Esophagus muscularis mucosa (tissue), 4 donors: ENCODE data around the gene STOX1. TPM values are rescaled to one million over a fixed set of nuclear protein-coding genes. Genes with fewer than 3 reads are reported as not detected.

Experiments
- DNase-seq: peaks from one replicate; pipeline ENCODE4 v3.0.0-alpha.2; 2017; ENCODE audit errors: extremely low spot score
- H3K27ac ChIP-seq, 4 donors: fragments of 200-600 bp; sonication (generic); replicated peaks in 1 of 4; 1 replicate in 3 of 4; 2 replicates in 1 of 4; pipeline ENCODE4 v1.5.1; 2016 to 2019; ENCODE audit warnings: mild to moderate bottlenecking in 1 of 4
- H3K27me3 ChIP-seq, 4 donors: fragments of 200-600 bp; sonication (generic); one replicate each; pipeline versions ENCODE4 v1.5.1 to v1.6.0; 2016 to 2019
- H3K36me3 ChIP-seq, 4 donors: fragments of 200-600 bp; sonication (generic); one replicate each; pipeline ENCODE4 v1.5.1; 2016 to 2019
- H3K4me1 ChIP-seq, 4 donors: fragments of 200-600 bp; sonication (generic); one replicate each; pipeline ENCODE4 v1.5.1; 2016 to 2019
- H3K4me3 ChIP-seq, 4 donors: fragments of 200-600 bp; sonication (generic); 1 replicate in 2 of 4; 2 replicates in 2 of 4; pipeline ENCODE4 v1.5.1; 2016 to 2019; ENCODE audit warnings: mild to moderate bottlenecking in 4 of 4, moderate library complexity in 1 of 4
- H3K9me3 ChIP-seq, 4 donors: fragments of 200-600 bp; sonication (generic); 1 replicate in 3 of 4; 2 replicates in 1 of 4; pipeline ENCODE4 v1.5.1; 2016 to 2019
- EP300 ChIP-seq: sonication (generic); formaldehyde crosslinking; IDR thresholded peaks from one replicate; pipeline ENCODE4 v1.6.1; 2017; ENCODE audit warnings: antibody characterized with exemption
- POLR2A ChIP-seq: fragments of 450-650 bp; IDR thresholded peaks from one replicate; pipeline ENCODE4 v1.6.1; 2017; ENCODE audit warnings: antibody characterized with exemption, moderate library complexity, mild to moderate bottlenecking, low read depth
- POLR2AphosphoS5 ChIP-seq, 2 donors: sonication (generic); formaldehyde crosslinking; IDR thresholded peaks; one replicate each; pipeline ENCODE4 v1.6.1; 2017; ENCODE audit warnings: antibody characterized with exemption in 2 of 2
- WGBS: methylation state at CpG from one replicate; pipeline ENCODE4 v1.1.5; 2018; 5-methylcytosine and 5-hydroxymethylcytosine counted together
- intact Hi-C: fragments of 100-400 bp; cut with DNase I; formaldehyde crosslinking; loops from one replicate; pipeline ENCODE4 v1.15.1; 2023
- total RNA-seq, 4 donors: library from RNA; depleted of rRNA; stranded (reverse); fragments of >200 nt; gene quantifications; one replicate each; pipeline versions ENCODE4 v1.1.0 to v1.2.1, GENCODE V29; 2016
- TF ChIP-seq, protein P1 (sequence below), 3 experiments: fragments of 200-600 bp in 2 of 3; fragments of 450-650 bp in 1 of 3; sonication (generic) in 2 of 3; IDR thresholded peaks; one replicate each; pipeline ENCODE4 v1.5.1; 2017 to 2019; ENCODE audit warnings: antibody characterized with exemption in 3 of 3, mild to moderate bottlenecking in 2 of 3, moderate library complexity in 1 of 3

STOX1 gene
- total RNA-seq, 4 donors from 2014 or later, result 3.0 to 13.6 (median 10.0) TPM

DNA sequence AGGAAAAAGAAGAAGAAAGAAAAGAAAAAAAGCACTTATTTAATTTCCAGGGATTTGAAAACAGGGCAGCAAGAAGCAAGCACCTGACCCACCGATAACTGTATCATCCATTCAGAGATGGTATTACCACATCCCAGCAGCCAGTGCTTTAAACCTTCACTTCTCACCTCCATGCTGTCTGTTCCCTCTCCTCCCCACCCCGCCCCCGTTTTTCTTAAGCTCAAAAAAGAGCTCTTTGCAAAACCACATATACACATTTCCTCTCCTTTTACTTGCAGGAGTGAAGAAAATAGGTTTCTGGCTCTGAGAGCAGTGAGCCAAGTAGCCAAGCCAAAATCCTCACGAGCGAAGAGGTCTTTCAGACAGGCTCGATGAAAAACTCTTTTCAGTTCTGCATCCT, 2.2 kb downstream of the STOX1 start:
- WGBS, result 64% methylated on average over 6 of the region's 6 CpGs
- intact Hi-C loops, result no loop called here
- Histone ChIP-seq H3K4me1 (peaks cover 0 to 19% (median 16%) of the 10 kb centered on the region in 4 donors), H3K36me3 (no peaks in the 10 kb centered on the region), H3K4me3 (no peak overlapping the region), H3K27ac (no peak overlapping the region), H3K27me3 (no peaks in the 10 kb centered on the region), H3K9me3 (no peaks in the 10 kb centered on the region)
- TF ChIP-seq, protein P1, sequence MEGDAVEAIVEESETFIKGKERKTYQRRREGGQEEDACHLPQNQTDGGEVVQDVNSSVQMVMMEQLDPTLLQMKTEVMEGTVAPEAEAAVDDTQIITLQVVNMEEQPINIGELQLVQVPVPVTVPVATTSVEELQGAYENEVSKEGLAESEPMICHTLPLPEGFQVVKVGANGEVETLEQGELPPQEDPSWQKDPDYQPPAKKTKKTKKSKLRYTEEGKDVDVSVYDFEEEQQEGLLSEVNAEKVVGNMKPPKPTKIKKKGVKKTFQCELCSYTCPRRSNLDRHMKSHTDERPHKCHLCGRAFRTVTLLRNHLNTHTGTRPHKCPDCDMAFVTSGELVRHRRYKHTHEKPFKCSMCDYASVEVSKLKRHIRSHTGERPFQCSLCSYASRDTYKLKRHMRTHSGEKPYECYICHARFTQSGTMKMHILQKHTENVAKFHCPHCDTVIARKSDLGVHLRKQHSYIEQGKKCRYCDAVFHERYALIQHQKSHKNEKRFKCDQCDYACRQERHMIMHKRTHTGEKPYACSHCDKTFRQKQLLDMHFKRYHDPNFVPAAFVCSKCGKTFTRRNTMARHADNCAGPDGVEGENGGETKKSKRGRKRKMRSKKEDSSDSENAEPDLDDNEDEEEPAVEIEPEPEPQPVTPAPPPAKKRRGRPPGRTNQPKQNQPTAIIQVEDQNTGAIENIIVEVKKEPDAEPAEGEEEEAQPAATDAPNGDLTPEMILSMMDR (IDR thresholded peaks at IDR 0.05), result no peak
- TF ChIP-seq EP300, result no peak
- no peak for TF ChIP-seq POLR2AphosphoS5 (IDR thresholded peaks at IDR 0.05)
- TF ChIP-seq POLR2A, result no peak
- DNase-seq, result no peak

DNA sequence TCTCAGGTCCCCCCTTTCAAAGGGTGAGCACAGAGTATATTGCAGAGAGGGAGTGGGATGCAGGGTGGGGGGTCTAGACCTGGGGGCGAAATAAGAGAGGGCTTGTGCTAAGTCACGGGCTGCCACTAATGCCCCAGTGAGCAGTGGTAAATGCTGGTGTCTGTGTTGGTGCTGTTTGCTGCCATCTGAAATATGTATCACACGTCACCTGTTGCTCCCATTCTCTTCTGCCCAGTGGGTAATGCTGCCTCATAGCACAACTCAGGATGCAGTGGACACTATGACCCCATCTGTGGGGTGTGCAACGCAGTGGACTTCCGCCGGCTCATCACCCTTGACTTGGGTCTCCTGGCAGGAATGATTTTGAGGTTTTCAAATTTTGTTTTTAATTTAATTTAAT, 2.6 kb downstream of the STOX1 start:
- intact Hi-C loops, result no loop called here
- no peaks in the 10 kb centered on the region for H3K27me3 ChIP-seq
- H3K27ac ChIP-seq, result no peak overlapping the region
- H3K4me3 ChIP-seq, result no peak overlapping the region
- H3K36me3 ChIP-seq, result no peaks in the 10 kb centered on the region
- WGBS, result 89% methylated on average over 6 of the region's 6 CpGs
- H3K4me1 ChIP-seq, result peaks cover 0 to 19% (median 16%) of the 10 kb centered on the region in 4 donors
- no peak for TF ChIP-seq POLR2AphosphoS5 (IDR thresholded peaks at IDR 0.05)
- TF ChIP-seq EP300, result no peak
- TF ChIP-seq, protein P1 (IDR thresholded peaks at IDR 0.05), result no peak
- TF ChIP-seq POLR2A, result no peak
- no peak for DNase-seq
- H3K9me3 ChIP-seq, result no peaks in the 10 kb centered on the region

DNA sequence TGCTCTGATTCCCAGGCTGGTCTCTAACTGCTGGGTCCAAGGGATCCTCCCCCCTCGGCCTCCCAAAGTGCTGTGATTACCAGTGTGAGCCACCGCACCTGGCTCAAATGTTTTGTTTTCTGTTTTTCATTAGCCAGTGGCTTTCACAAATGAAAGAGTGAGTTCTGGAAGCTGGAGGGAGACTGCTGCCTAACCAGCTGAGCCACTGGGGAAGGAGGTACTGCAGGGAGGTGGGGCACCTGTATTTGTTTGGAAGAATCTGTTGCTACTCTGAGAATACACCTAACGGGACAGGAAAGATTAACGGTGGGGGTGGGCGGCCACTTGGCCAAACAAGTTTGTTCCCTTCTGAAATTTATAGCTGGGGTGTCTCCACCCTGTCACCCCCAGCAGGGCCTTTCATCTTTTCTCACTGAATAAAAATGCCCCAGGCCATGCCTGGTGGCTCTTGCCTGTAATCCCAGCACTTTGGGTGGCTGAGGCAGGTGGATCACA, 4.7 kb downstream of the STOX1 start:
- H3K4me3 ChIP-seq, result no peak overlapping the region
- no peaks in the 10 kb centered on the region for H3K9me3 ChIP-seq
- no peaks in the 10 kb centered on the region for H3K36me3 ChIP-seq
- no peak for DNase-seq
- no peak overlapping the region for H3K27ac ChIP-seq
- WGBS, result 79% methylated on average over 4 of the region's 5 CpGs
- H3K27me3 ChIP-seq, result no peaks in the 10 kb centered on the region
- peaks cover 0 to 13% (median 8%) of the 10 kb centered on the region in 4 donors for H3K4me1 ChIP-seq
- TF ChIP-seq, protein P1 (IDR thresholded peaks at IDR 0.05), result no peak
- no peak for TF ChIP-seq POLR2A
- no peak for TF ChIP-seq EP300
- no peak for TF ChIP-seq POLR2AphosphoS5 (IDR thresholded peaks at IDR 0.05)
- intact Hi-C loops, result no loop called here

DNA sequence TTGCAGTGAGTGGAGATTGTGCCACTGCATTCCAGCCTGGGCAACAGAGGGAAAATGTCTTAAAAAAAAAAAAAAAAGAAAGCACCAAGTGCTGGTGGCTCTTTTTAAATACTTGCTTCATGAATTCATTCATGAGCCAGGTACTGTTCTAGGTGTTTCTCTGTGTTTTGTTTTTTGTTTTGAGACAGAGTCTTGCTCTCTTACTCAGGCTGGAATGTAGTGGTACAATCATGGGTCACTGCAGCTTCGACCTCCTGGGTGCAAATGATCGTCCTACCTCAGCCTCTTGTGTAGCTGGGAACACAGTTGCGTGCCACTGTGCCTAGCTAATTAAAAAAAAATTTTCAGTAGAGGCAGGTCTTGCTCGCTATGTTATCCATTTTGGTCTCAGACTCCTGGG, 5.3 kb downstream of the STOX1 start:
- WGBS, result 90% methylated on average over 4 of the region's 4 CpGs

More for the DNA sequence above, 5.3 kb downstream of the STOX1 start:
- Histone ChIP-seq H3K4me3 (no peak overlapping the region), H3K9me3 (no peaks in the 10 kb centered on the region), H3K4me1 (peaks cover 0 to 10% (median 6%) of the 10 kb centered on the region in 4 donors), H3K27me3 (no peaks in the 10 kb centered on the region), H3K36me3 (no peaks in the 10 kb centered on the region), H3K27ac (no peak overlapping the region)
- DNase-seq, result no peak
- intact Hi-C loops, result no loop called here
- no peak for TF ChIP-seq POLR2AphosphoS5 (IDR thresholded peaks at IDR 0.05)
- no peak for TF ChIP-seq POLR2A
- TF ChIP-seq EP300, result no peak
- TF ChIP-seq, protein P1 (IDR thresholded peaks at IDR 0.05), result no peak
